ENCODE results near the gene ECI1.

GRCh38 chr16:2190002-2190658 lies 61.3 kb downstream of the ECI1 start:
- TF ChIP-seq CTCF (IDR thresholded peaks at IDR 0.05 in 2 of 3, conservative IDR thresholded peaks at IDR 0.05 in 1 of 3; ENCODE audit: borderline replicate concordance in 1 of 3, insufficient read depth in 1 of 3, low read depth in 2 of 3, low read length in 2 of 3) (no peak), MAX (IDR thresholded peaks at IDR 0.05) (no peak), POLR2A (IDR thresholded peaks at IDR 0.05; ENCODE audit: borderline replicate concordance, extremely low read depth, insufficient read depth, insufficient read length) (no peak), YY1 (IDR thresholded peaks at IDR 0.05; ENCODE audit: extremely low read depth, insufficient replicate concordance, low read depth, low read length) (no peak), ELF1 (IDR thresholded peaks at IDR 0.05; ENCODE audit: borderline replicate concordance, low read depth) (no peak), ZBTB33 (IDR thresholded peaks at IDR 0.05; ENCODE audit: extremely low read depth, insufficient replicate concordance, low read length) (no peak), JUND (IDR thresholded peaks at IDR 0.05) (no peak), RAD21 (IDR thresholded peaks at IDR 0.05; ENCODE audit: low read depth) (no peak), ATF3 (IDR thresholded peaks at IDR 0.05) (no peak), POLR2AphosphoS5 (IDR thresholded peaks at IDR 0.05; ENCODE audit: low read depth, low read length) (no peak), EZH2 (IDR thresholded peaks at IDR 0.05) (no peak), ZFX (IDR thresholded peaks at IDR 0.05) (no peak), TCF7L2 (IDR thresholded peaks at IDR 0.05; ENCODE audit: borderline replicate concordance, extremely low read depth, insufficient read depth, insufficient read length) (no peak)

Measured in HCT116 (cell line).